Activated CD8-positive, alpha-beta memory T cell treated with anti-CD3 and anti-CD28 coated beads, Interleukin-2, amount 10 ng/mL, durations not matched to agents 7 days and 5 days (primary cell): ENCODE results near the gene PAQR8. TPM values are rescaled to one million over a fixed set of nuclear protein-coding genes. Genes with fewer than 3 reads are reported as not detected.
"Not testable (repeated sequence)": the region's sequence is repeated elsewhere in the genome, so short reads cannot be mapped to it uniquely, and the experiment has no call there.

Source experiments
- ATAC-seq: fragments of 150-1000 bp; cut with Tn5 transposase; one replicate; pipeline ENCODE4 v1.10.0; 2021; ENCODE audit warnings: moderate library complexity
- CTCF ChIA-PET: fragments of 350-600 bp; sonication (Branson Sonifier 250); formaldehyde crosslinking; loops from one replicate; lab custom pipeline; 2021; ENCODE audit warnings: antibody characterized with exemption; lab: Charles Lee
- DNase-seq: peaks from one replicate; pipeline ENCODE4 v3.0.0-alpha.2; 2020
- H3K27ac Mint-ChIP-seq: one replicate; pipeline ENCODE4 v1.8.0; 2021; ENCODE audit warnings: mild to moderate bottlenecking, mixed read lengths
- H3K27me3 Mint-ChIP-seq: one replicate; pipeline ENCODE4 v1.8.0; 2021; ENCODE audit warnings: mixed read lengths
- H3K36me3 Mint-ChIP-seq: one replicate; pipeline ENCODE4 v1.8.0; 2021; ENCODE audit warnings: mild to moderate bottlenecking, mixed read lengths
- H3K4me1 Mint-ChIP-seq: one replicate; pipeline ENCODE4 v1.8.0; 2021; ENCODE audit warnings: mixed read lengths
- H3K4me3 Mint-ChIP-seq: one replicate; pipeline ENCODE4 v1.8.0; 2021; ENCODE audit warnings: mild to moderate bottlenecking, moderate library complexity, mixed read lengths
- H3K9me3 Mint-ChIP-seq: one replicate; pipeline ENCODE4 v1.8.0; 2022; ENCODE audit warnings: low read depth, mixed read lengths
- total RNA-seq, 2 experiments: library from RNA; stranded (reverse); gene quantifications; one replicate each; pipeline ENCODE4 v1.2.3, GENCODE V29; 2021

Gene PAQR8
- total RNA-seq, 2 experiments from 2014 or later: 12.1 to 12.5 TPM

DNA sequence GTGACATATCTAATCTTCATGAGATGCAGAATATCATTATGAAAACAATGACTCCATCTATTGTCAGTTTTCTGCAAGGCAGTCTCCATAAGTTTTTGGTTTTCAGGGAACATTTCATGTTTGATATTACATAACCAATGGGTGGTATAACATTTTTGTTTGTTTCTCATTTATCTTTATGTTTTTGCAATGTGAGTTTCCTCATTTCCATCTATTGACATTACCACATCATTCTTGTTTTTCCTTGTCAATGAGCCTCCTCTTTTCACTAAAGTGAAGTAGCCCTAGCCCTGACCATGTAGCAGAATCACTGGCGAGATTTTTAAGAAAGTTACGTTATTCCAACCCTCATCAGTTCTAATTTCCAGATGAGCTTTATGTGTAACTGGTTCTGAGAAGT is 62.6 kb downstream of the PAQR8 start:
- Mint-ChIP-seq H3K27me3 (no peaks in the 10 kb centered on the region), H3K4me1 (peaks cover 2% of the 10 kb centered on the region), H3K4me3 (no peak overlapping the region), H3K36me3 (no peaks in the 10 kb centered on the region), H3K27ac (no peak overlapping the region), H3K9me3 (no peaks in the 10 kb centered on the region)
- CTCF ChIA-PET: no interaction called here
- DNase-seq (no peak), ATAC-seq (no peak)

DNA sequence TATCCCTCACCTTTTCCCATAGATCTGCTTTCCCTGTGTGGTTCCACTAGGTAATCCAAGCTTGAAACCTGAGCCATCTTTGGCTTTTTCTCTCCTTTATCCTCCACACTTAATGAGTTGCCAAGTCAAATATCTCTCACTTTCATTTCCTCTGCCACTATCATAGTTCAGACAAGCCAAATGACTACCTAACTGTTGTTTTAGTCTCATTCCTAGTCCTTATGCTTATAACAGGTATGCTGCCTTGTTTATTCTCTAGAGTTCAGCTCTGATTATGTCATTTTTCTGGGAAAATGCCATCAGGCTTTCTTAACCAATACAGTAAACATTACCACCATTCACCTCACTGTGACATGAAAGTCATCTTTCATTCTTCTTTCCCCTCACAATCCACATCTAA is 64.7 kb downstream of the PAQR8 start:
- Mint-ChIP-seq H3K9me3 (no peaks in the 10 kb centered on the region), H3K27me3 (no peaks in the 10 kb centered on the region)
- CTCF ChIA-PET: interaction anchor here (0.7 to 1.4 kb wide), 2 partner anchors 9 to 224 kb away, joined by 3 to 4 read pairs; no protein-coding TSS in a partner anchor

DNA sequence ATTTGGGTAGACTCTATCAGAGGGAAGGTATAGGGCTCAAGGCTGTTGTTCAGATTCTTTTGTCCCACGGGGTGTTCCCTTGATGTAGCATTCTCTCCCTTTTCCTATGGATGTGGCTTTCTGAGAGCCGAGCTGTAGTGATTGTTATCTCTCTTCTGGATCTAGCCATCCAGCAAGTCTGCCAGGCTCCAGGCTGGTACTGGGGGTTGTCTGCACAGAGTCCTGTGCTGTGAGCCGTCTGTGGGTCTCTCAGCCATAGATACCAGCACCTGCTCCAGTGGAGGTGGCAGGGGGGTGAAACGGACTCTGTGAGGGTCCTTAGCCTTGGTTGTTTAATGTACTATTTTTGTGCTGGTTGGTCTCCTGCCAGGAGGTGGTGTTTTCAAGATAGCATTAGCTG is 71.3 kb downstream of the PAQR8 start:
- CTCF ChIA-PET: interaction anchor here (1.8 kb wide), 1 partner anchor 163 kb away, joined by 3 read pairs; no protein-coding TSS in a partner anchor
- H3K4me3 Mint-ChIP-seq, H3K36me3 Mint-ChIP-seq, ATAC-seq, DNase-seq, H3K9me3 Mint-ChIP-seq, H3K27ac Mint-ChIP-seq, H3K4me1 Mint-ChIP-seq, H3K27me3 Mint-ChIP-seq: not testable (repeated sequence)

More for the DNA sequence above, 64.7 kb downstream of the PAQR8 start:
- no peak for ATAC-seq
- Mint-ChIP-seq H3K4me1 (no peaks in the 10 kb centered on the region), H3K36me3 (no peaks in the 10 kb centered on the region), H3K4me3 (no peak overlapping the region), H3K27ac (no peak overlapping the region)
- DNase-seq: no peak

DNA sequence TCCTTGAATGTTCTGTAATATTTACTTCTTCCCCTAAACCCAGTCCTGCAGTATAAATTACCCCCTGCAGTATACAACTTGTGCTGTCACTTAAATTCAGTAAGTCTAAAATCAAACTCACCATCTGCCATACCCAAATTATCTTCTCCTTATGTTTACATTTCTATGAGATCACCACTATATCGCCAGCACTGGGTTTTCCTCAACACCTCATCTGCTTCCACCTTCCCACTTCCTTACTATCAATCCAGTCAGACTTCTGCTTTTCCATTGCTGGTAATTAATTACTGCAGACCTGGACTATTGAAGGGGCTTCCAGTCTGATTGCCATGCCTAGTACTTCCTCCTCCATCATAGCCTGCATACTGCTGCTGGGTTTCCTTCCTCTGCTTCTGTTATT is 73.4 kb downstream of the PAQR8 start:
- Mint-ChIP-seq H3K4me3 (no peak overlapping the region), H3K9me3 (no peaks in the 10 kb centered on the region), H3K36me3 (no peaks in the 10 kb centered on the region), H3K27ac (no peak overlapping the region), H3K27me3 (no peaks in the 10 kb centered on the region), H3K4me1 (no peaks in the 10 kb centered on the region)
- ATAC-seq (no peak), DNase-seq (no peak)
- CTCF ChIA-PET: no interaction called here

DNA sequence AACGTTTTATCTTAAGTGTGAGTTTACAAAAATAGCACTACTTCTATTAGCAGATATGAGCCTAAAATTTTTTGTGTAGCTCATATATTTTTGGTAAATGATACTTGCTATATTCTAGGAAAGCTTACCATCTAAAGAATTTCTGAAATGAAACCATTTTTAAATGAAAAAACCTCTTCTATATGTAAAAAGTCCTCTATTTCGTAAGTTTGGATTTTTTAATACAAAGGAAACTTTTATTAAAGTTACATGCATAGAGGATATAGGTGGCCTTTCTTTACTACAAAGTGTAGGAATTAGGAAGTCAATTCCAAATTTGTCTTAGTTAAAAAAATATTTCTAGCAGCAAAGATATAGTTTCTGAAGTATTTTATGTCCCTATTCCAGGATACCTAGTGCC is 77.0 kb downstream of the PAQR8 start:
- DNase-seq (no peak), ATAC-seq (no peak)
- CTCF ChIA-PET: no interaction called here
- Mint-ChIP-seq H3K4me1 (no peaks in the 10 kb centered on the region), H3K4me3 (no peak overlapping the region), H3K27me3 (no peaks in the 10 kb centered on the region), H3K36me3 (no peaks in the 10 kb centered on the region), H3K9me3 (no peaks in the 10 kb centered on the region), H3K27ac (no peak overlapping the region)

DNA sequence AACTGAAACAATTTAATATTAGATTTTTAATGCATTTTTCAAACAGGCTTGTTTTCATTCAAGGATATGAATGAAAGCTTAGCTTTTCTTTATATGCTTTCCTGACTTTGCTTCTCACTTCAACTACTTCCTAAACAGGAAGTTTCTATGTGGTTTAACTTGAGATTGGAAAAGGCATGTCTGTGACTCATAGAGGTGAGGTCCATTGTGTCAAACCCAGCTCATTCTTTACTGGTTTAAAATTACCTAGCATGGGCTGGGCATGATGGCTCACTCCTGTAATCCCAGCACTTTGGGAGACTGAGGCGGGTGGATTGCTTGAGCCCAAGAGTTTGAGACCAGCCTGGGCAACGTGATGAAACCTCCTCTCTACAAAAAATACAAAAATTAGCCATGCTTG is 92.6 kb downstream of the PAQR8 start:
- H3K27me3 Mint-ChIP-seq: no peaks in the 10 kb centered on the region
- peaks cover 11% of the 10 kb centered on the region for H3K36me3 Mint-ChIP-seq
- ATAC-seq: no peak

DNA sequence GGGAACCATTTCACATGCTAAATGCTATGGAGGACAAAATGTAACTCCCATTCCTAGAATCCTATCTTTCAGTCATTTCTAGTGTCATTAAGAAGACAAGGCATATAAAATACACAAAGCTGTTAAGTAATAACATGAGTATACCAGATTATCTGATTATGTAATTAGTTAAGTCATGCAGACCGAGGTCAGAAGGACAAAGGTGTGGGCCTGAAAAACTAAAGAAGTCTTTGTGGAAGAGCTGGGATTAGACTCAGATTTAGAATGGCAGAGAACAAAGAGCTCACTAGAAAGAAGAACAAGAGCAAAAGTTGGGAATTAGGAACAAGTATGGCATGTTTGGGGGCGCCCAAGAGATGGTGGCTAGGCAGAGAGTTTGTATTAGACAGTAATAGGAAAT is 95.1 kb downstream of the PAQR8 start:
- H3K4me1 Mint-ChIP-seq: no peaks in the 10 kb centered on the region
- H3K36me3 Mint-ChIP-seq: no peaks in the 10 kb centered on the region
- CTCF ChIA-PET: no interaction called here
- no peak overlapping the region for H3K4me3 Mint-ChIP-seq
- no peak for DNase-seq
- H3K9me3 Mint-ChIP-seq: peaks cover 2% of the 10 kb centered on the region
- H3K27ac Mint-ChIP-seq: no peak overlapping the region
- ATAC-seq: no peak
- no peaks in the 10 kb centered on the region for H3K27me3 Mint-ChIP-seq

More for the DNA sequence above, 92.6 kb downstream of the PAQR8 start:
- CTCF ChIA-PET: no interaction called here
- no peak for DNase-seq
- no peaks in the 10 kb centered on the region for H3K4me1 Mint-ChIP-seq
- no peak overlapping the region for H3K27ac Mint-ChIP-seq
- peaks cover 12% of the 10 kb centered on the region for H3K9me3 Mint-ChIP-seq
- no peak overlapping the region for H3K4me3 Mint-ChIP-seq

Other genes starting within 250 kb of the PAQR8 start
- not detected for gene IL17A, start 175.8 kb upstream of the PAQR8 start, total RNA-seq
- not detected for gene IL17F, start 117.7 kb upstream of the PAQR8 start, total RNA-seq
- gene MCM3, start 77.4 kb upstream of the PAQR8 start, total RNA-seq: 100 to 1,000 TPM; 248 to 262 TPM
- gene EFHC1, start 58.2 kb downstream of the PAQR8 start, total RNA-seq: 1 to 10 TPM; 1.7 to 2.1 TPM
- gene TRAM2, start 214.9 kb downstream of the PAQR8 start, total RNA-seq: 1 to 10 TPM; 1.7 to 2.8 TPM